H9 (cell line): Measurements from ENCODE around the gene ZIC4. TPM values are rescaled to one million over a fixed set of nuclear protein-coding genes. Genes with fewer than 3 reads are reported as not detected.

Source experiments
- DNase-seq: peaks from one replicate; pipeline ENCODE4 v3.0.0-alpha.2; 2017
- H2AFZ ChIP-seq: one replicate; pipeline ENCODE4 v1.6.1; 2013; ENCODE audit warnings: mild to moderate bottlenecking, low read length, control low read depth, moderate library complexity
- H2AK5ac ChIP-seq: 2 replicates; pipeline ENCODE4 v1.6.1; 2013; ENCODE audit warnings: low read length, control low read depth, mixed read lengths; ENCODE audit not compliant: insufficient read length
- H2BK120ac ChIP-seq: one replicate; pipeline ENCODE4 v1.6.1; 2013; ENCODE audit warnings: low read depth, mild to moderate bottlenecking, low read length, control low read depth, inconsistent platforms; ENCODE audit not compliant: poor library complexity, severe bottlenecking
- H2BK12ac ChIP-seq: 2 replicates; pipeline ENCODE4 v1.6.1; 2013; ENCODE audit warnings: low read length, control low read depth, mixed read lengths, low read depth; ENCODE audit not compliant: insufficient read length
- H2BK15ac ChIP-seq: 2 replicates; pipeline ENCODE4 v1.6.1; 2013; ENCODE audit warnings: low read depth, low read length, control low read depth
- H2BK20ac ChIP-seq: one replicate; pipeline ENCODE4 v1.6.1; 2013; ENCODE audit warnings: low read depth, mild to moderate bottlenecking, low read length, control low read depth, inconsistent platforms; ENCODE audit not compliant: poor library complexity, severe bottlenecking
- H2BK5ac ChIP-seq: 2 replicates; pipeline ENCODE4 v1.6.1; 2013; ENCODE audit warnings: low read length, control low read depth, mixed read lengths; ENCODE audit not compliant: insufficient read length
- H3K14ac ChIP-seq: 2 replicates; pipeline ENCODE4 v1.6.1; 2013; ENCODE audit warnings: low read length, control low read depth; ENCODE audit not compliant: insufficient read depth
- H3K18ac ChIP-seq: 2 replicates; pipeline ENCODE4 v1.6.1; 2013; ENCODE audit warnings: low read depth, mild to moderate bottlenecking, mixed read lengths, low read length, control low read depth; ENCODE audit not compliant: insufficient read length
- H3K23ac ChIP-seq: 2 replicates; pipeline ENCODE4 v1.6.1; 2013; ENCODE audit warnings: low read length, control low read depth, mixed read lengths, low read depth; ENCODE audit not compliant: insufficient read length
- H3K23me2 ChIP-seq: 2 replicates; pipeline ENCODE4 v1.6.1; 2013; ENCODE audit warnings: low read depth, mild to moderate bottlenecking, mixed read lengths, low read length, control low read depth; ENCODE audit not compliant: insufficient read length, poor library complexity, severe bottlenecking
- H3K27ac ChIP-seq: 2 replicates; pipeline ENCODE4 v1.5.1; 2013; ENCODE audit warnings: low read length, control low read depth, mixed read lengths, low read depth; ENCODE audit not compliant: insufficient read length
- H3K27me3 ChIP-seq: 2 replicates; pipeline ENCODE4 v1.6.1; 2013; ENCODE audit warnings: low read length, control low read depth, inconsistent platforms; ENCODE audit not compliant: insufficient read depth
- H3K4ac ChIP-seq: 2 replicates; pipeline ENCODE4 v1.6.1; 2013; ENCODE audit warnings: low read depth, mild to moderate bottlenecking, control low read depth, inconsistent platforms, low read length, moderate library complexity
- H3K4me1 ChIP-seq: 2 replicates; pipeline ENCODE4 v1.6.1; 2013; ENCODE audit warnings: low read length, control low read depth, inconsistent platforms; ENCODE audit not compliant: insufficient read depth
- H3K4me2 ChIP-seq: 2 replicates; pipeline ENCODE4 v1.6.1; 2013; ENCODE audit warnings: low read length, control low read depth, mixed read lengths; ENCODE audit not compliant: insufficient read length, insufficient read depth
- H3K56ac ChIP-seq: 2 replicates; pipeline ENCODE4 v1.6.1; 2013; ENCODE audit warnings: low read depth, mild to moderate bottlenecking, mixed read lengths, low read length, control low read depth; ENCODE audit not compliant: insufficient read length
- H3K79me1 ChIP-seq: 2 replicates; pipeline ENCODE4 v1.6.1; 2013; ENCODE audit warnings: low read depth, mild to moderate bottlenecking, moderate library complexity, low read length, control low read depth, inconsistent platforms; ENCODE audit not compliant: insufficient read depth, poor library complexity, severe bottlenecking
- H3K79me2 ChIP-seq: 2 replicates; pipeline ENCODE4 v1.6.1; 2013; ENCODE audit warnings: low read length, control low read depth, inconsistent platforms; ENCODE audit not compliant: insufficient read depth
- H3K9ac ChIP-seq: 2 replicates; pipeline ENCODE4 v1.6.1; 2013; ENCODE audit warnings: low read length, control low read depth, mixed read lengths; ENCODE audit not compliant: insufficient read length; ENCODE audit errors: extremely low read depth
- H3K9me3 ChIP-seq: one replicate; pipeline ENCODE4 v1.6.1; 2013; ENCODE audit warnings: low read depth, low read length, inconsistent platforms; ENCODE audit not compliant: control insufficient read depth
- H3T11ph ChIP-seq: one replicate; pipeline ENCODE4 v1.6.1; 2013; ENCODE audit warnings: mild to moderate bottlenecking, low read length, control low read depth, inconsistent platforms
- H4K20me1 ChIP-seq: one replicate; pipeline ENCODE4 v1.6.1; 2013; ENCODE audit not compliant: control insufficient read depth, insufficient read length, insufficient read depth
- H4K5ac ChIP-seq: 2 replicates; pipeline ENCODE4 v1.6.1; 2013; ENCODE audit warnings: low read depth, mild to moderate bottlenecking, mixed read lengths, low read length, control low read depth; ENCODE audit not compliant: insufficient read length
- H4K8ac ChIP-seq: replicated peaks from 2 replicates; pipeline ENCODE4 v1.6.1; 2013; ENCODE audit warnings: low read length, control low read depth, mixed read lengths, low read depth; ENCODE audit not compliant: insufficient read length
- H4K91ac ChIP-seq: 2 replicates; pipeline ENCODE4 v1.6.1; 2013; ENCODE audit warnings: low read depth, mild to moderate bottlenecking, moderate library complexity, mixed read lengths, low read length, control low read depth; ENCODE audit not compliant: insufficient read length
- H3K27ac Mint-ChIP-seq, 3 experiments: 2 replicates in 2 of 3; 3 replicates in 1 of 3; pipeline ENCODE4 v1.8.0; 2020 to 2021; ENCODE audit warnings: mixed read lengths in 3 of 3, mild to moderate bottlenecking in 1 of 3, moderate library complexity in 1 of 3
- H3K27me3 Mint-ChIP-seq: 2 replicates; pipeline ENCODE4 v1.8.0; 2021; ENCODE audit warnings: low read depth, mild to moderate bottlenecking, moderate library complexity, mixed read lengths
- H3K36me3 Mint-ChIP-seq, 3 experiments: 2 replicates in 2 of 3; 3 replicates in 1 of 3; pipeline ENCODE4 v1.8.0; 2020 to 2021; ENCODE audit warnings: low read depth in 3 of 3, mixed read lengths in 3 of 3; ENCODE audit not compliant: insufficient read depth in 1 of 3
- H3K4me1 Mint-ChIP-seq, 2 experiments: 2 replicates each; pipeline ENCODE4 v1.8.0; 2020; ENCODE audit warnings: mixed read lengths in 2 of 2
- H3K4me3 Mint-ChIP-seq, 2 experiments: 2 replicates in 1 of 2; 3 replicates in 1 of 2; pipeline ENCODE4 v1.8.0; 2020 to 2021; ENCODE audit warnings: mild to moderate bottlenecking in 2 of 2, mixed read lengths in 2 of 2, moderate library complexity in 1 of 2
- H3K9me3 Mint-ChIP-seq, 2 experiments: 2 replicates in 1 of 2; 3 replicates in 1 of 2; pipeline ENCODE4 v1.8.0; 2020; ENCODE audit warnings: mild to moderate bottlenecking in 2 of 2, mixed read lengths in 2 of 2, moderate library complexity in 1 of 2
- CTCF ChIP-seq: fragments of 200-600 bp; sonication (generic); conservative IDR thresholded peaks from 3 replicates; pipeline ENCODE4 v1.8.0; 2021; ENCODE audit warnings: antibody characterized with exemption, mild to moderate bottlenecking
- WGBS: extraction: QIAGEN DNeasy Blood & Tissue Kit; methylation state at CpG from one replicate; pipeline ENCODE4 v1.1.7; 2013; ENCODE audit warnings: missing lambda C conversion rate, low lambda C conversion rate, mixed read lengths; ENCODE audit not compliant: insufficient read length; ENCODE audit errors: extremely low coverage; 5-methylcytosine and 5-hydroxymethylcytosine counted together
- total RNA-seq: library from RNA; stranded (reverse); gene quantifications from 2 replicates; pipeline ENCODE4 v1.2.1, GENCODE V29; 2021

Gene ZIC4
- total RNA-seq, 1 experiment from 2014 or later: not detected

- Histone ChIP-seq H3K9ac (no peak overlapping the region), H4K5ac (no peak overlapping the region), H3K4ac (no peak overlapping the region), H3K4me2 (peak overlapping the region; percentile 84), H3T11ph (no peak overlapping the region), H2BK120ac (no peak overlapping the region), H3K56ac (no peak overlapping the region), H4K8ac (no peak overlapping the region), H3K23ac (no peak overlapping the region), H3K27ac (no peak overlapping the region), H2BK12ac (no peak overlapping the region), H3K18ac (no peak overlapping the region), H2BK15ac (no peak overlapping the region), H2AFZ (no peak overlapping the region), H3K14ac (no peak overlapping the region), H3K4me1 (peaks cover 3% of the 10 kb centered on the region; the same call in 1 of the 2 replicates), H3K27me3 (peaks cover 84% of the 10 kb centered on the region), H4K20me1 (no peaks in the 10 kb centered on the region), H3K79me1 (no peaks in the 10 kb centered on the region), H2AK5ac (no peak overlapping the region), H3K23me2 (peaks cover 35% of the 10 kb centered on the region), H3K79me2 (no peaks in the 10 kb centered on the region), H2BK5ac (no peak overlapping the region), H2BK20ac (no peak overlapping the region), H4K91ac (no peak overlapping the region), H3K9me3 (no peaks in the 10 kb centered on the region)
- Mint-ChIP-seq H3K27ac (no peak overlapping the region), H3K27me3 (peaks cover 99% of the 10 kb centered on the region), H3K9me3 (peaks cover 0 to 6% of the 10 kb centered on the region in 2 experiments; a peak in 3 of 5 replicates), H3K4me1 (peaks cover 16 to 77% of the 10 kb centered on the region in 2 experiments), H3K4me3 (peak overlapping the region; percentile 27 to 73; a peak in 4 of 5 replicates), H3K36me3 (no peaks in the 10 kb centered on the region; a peak in 1 of 7 replicates)
- no CpG with 5 or more reads among the region's 14 CpGs for WGBS
- TF ChIP-seq CTCF: no peak
- DNase-seq: no peak
Observed at GRCh38 chr3:147411238-147411814, 5.0 kb upstream of the ZIC4 start.
